Upper lobe of right lung (tissue), 1 donor: ENCODE results near the gene IPO9. TPM values are rescaled to one million over a fixed set of nuclear protein-coding genes. Genes with fewer than 3 reads are reported as not detected.
A peak's percentile ranks its signal among the peaks of the same experiment; 100 is the strongest.

Experiments
- ATAC-seq: fragments of 200-7000 bp; cut with Tn5 transposase; one replicate; pipeline ENCODE4 v1.9.1; 2020; ENCODE audit warnings: mild to moderate bottlenecking, moderate library complexity
- DNase-seq: peaks from one replicate; pipeline ENCODE4 v3.0.0-alpha.2; 2020
- H3K27ac ChIP-seq: fragments of 200-600 bp; one replicate; pipeline ENCODE4 v1.8.0; 2022
- H3K27me3 ChIP-seq: fragments of 200-600 bp; one replicate; pipeline ENCODE4 v1.8.0; 2022; ENCODE audit warnings: mild to moderate bottlenecking
- H3K36me3 ChIP-seq: fragments of 200-600 bp; one replicate; pipeline ENCODE4 v1.8.0; 2022
- H3K4me1 ChIP-seq: fragments of 200-600 bp; one replicate; pipeline ENCODE4 v1.8.0; 2022
- H3K4me3 ChIP-seq: fragments of 200-600 bp; one replicate; pipeline ENCODE4 v1.8.0; 2022; ENCODE audit warnings: mild to moderate bottlenecking
- H3K9me3 ChIP-seq: fragments of 200-600 bp; one replicate; pipeline ENCODE4 v1.8.0; 2022
- intact Hi-C: fragments of 100-400 bp; cut with DNase I; formaldehyde crosslinking; loops from one replicate; pipeline ENCODE4 v1.11.0; 2022
- total RNA-seq: library from RNA; stranded (reverse); fragmentation: NEBNext Ultra II Directional; extraction: Animal tissue kit (Norgen Biotek cat#: 25700); gene quantifications from one replicate; pipeline ENCODE4 v1.2.1, GENCODE V29; 2021
- TF ChIP-seq, protein P1 (sequence below): fragments of 200-600 bp; IDR thresholded peaks from one replicate; pipeline ENCODE4 v1.8.0; 2022; ENCODE audit warnings: antibody characterized with exemption
- donor health status: DM: no; HTN: yes; CAD: no; lungs with severe emphysema.

Gene IPO9
- total RNA-seq, 1 donor from 2014 or later, result 44.5 TPM

DNA sequence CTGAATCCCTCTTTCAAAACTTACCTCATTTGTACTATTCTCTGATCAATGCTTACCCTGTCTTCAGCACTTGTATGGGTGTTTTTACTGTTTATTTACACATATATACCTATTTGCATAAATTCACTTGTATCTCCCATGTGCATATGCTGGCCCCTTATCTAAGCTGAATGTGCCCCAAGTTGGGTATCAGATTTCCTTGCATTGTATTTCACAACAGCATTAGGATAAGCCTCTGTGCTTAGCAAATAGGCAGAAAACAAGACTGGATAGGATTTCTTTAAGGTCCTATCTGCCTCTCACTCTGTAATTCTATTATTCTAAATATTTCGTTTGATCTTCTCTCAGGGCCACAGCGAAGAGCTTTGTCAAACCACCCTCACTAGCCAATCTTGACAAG lies 45.9 kb upstream of the IPO9 start:
- Histone ChIP-seq H3K36me3 (peaks cover 56% of the 10 kb centered on the region), H3K27me3 (no peaks in the 10 kb centered on the region), H3K4me1 (peaks cover 13% of the 10 kb centered on the region), H3K27ac (no peak overlapping the region), H3K4me3 (no peak overlapping the region), H3K9me3 (no peaks in the 10 kb centered on the region)
- DNase-seq (no peak), ATAC-seq (no peak)
- TF ChIP-seq, protein P1, sequence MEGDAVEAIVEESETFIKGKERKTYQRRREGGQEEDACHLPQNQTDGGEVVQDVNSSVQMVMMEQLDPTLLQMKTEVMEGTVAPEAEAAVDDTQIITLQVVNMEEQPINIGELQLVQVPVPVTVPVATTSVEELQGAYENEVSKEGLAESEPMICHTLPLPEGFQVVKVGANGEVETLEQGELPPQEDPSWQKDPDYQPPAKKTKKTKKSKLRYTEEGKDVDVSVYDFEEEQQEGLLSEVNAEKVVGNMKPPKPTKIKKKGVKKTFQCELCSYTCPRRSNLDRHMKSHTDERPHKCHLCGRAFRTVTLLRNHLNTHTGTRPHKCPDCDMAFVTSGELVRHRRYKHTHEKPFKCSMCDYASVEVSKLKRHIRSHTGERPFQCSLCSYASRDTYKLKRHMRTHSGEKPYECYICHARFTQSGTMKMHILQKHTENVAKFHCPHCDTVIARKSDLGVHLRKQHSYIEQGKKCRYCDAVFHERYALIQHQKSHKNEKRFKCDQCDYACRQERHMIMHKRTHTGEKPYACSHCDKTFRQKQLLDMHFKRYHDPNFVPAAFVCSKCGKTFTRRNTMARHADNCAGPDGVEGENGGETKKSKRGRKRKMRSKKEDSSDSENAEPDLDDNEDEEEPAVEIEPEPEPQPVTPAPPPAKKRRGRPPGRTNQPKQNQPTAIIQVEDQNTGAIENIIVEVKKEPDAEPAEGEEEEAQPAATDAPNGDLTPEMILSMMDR, result no peak
- intact Hi-C loops, result no loop called here

DNA sequence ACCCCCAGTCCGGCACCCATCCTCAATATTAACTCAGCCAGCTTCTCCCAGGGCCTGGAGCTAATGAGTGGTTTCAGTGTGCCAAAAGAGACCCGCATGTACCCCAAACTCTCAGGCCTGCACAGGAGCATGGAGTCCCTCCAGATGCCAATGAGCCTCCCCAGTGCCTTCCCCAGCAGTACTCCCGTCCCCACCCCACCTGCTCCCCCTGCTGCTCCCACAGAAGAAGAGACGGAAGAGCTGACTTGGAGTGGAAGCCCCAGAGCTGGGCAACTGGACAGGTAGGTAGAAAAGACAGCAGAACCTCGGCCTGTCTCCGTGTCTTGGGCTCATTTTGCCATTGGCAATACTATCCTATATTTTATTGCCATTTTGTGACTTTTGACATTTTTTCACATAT lies 45.4 kb upstream of the IPO9 start:
- H3K9me3 ChIP-seq, result no peaks in the 10 kb centered on the region
- TF ChIP-seq, protein P1, result no peak
- peaks cover 56% of the 10 kb centered on the region for H3K36me3 ChIP-seq
- no peak overlapping the region for H3K27ac ChIP-seq
- H3K4me3 ChIP-seq, result no peak overlapping the region
- no peaks in the 10 kb centered on the region for H3K27me3 ChIP-seq
- H3K4me1 ChIP-seq, result peaks cover 9% of the 10 kb centered on the region
- DNase-seq (no peak), ATAC-seq (no peak)
- intact Hi-C loops, result no loop called here

DNA sequence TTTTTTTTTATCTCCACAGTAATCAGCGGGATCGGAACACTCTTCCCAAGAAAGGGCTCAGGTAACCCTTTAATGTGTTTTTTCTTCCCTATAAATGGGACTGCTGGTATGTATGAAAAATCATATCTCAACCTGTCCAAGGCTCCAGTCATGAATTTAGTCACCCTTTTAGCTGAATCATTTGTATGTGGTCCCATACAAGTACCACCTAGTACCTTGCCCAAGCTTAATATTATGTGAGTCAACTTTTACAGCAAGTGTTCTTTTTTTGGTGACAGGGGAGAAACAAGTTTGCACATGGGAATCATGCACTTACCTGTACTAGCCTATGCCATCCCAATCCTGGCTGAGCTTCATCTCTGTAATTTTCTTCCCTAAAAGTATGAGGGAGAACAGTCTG lies 43.7 kb upstream of the IPO9 start:
- Histone ChIP-seq H3K27me3 (no peaks in the 10 kb centered on the region), H3K4me3 (no peak overlapping the region), H3K9me3 (no peaks in the 10 kb centered on the region), H3K36me3 (peaks cover 56% of the 10 kb centered on the region), H3K4me1 (peaks cover 19% of the 10 kb centered on the region), H3K27ac (no peak overlapping the region)
- no peak for DNase-seq
- no peak for ATAC-seq
- intact Hi-C loops, result no loop called here
- TF ChIP-seq, protein P1, result no peak

DNA sequence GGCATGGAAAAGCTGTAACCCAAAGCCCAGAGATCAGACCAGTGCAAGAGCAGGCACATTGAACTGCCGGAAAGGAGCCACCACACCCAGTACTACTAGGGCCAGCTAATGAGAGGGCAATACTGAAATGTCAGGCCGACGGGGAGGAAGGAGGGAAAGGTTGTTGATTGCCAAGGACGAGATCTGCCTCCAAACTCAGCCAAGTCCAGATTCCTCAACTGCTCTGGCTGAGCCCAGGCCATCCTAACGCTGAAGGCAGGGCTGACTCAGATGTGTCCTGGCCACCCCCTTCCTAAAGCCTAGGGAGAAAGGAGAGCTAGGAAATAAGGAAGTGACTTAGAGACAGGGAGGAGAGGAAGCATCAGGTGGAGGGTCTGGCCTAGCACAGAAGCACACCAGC lies 42.1 kb upstream of the IPO9 start:
- Histone ChIP-seq H3K4me3 (no peak overlapping the region), H3K4me1 (peaks cover 34% of the 10 kb centered on the region), H3K27me3 (no peaks in the 10 kb centered on the region), H3K9me3 (no peaks in the 10 kb centered on the region), H3K27ac (peak overlapping the region; percentile 11), H3K36me3 (peaks cover 41% of the 10 kb centered on the region)
- TF ChIP-seq, protein P1, result no peak
- intact Hi-C loops, result no loop called here
- ATAC-seq (no peak), DNase-seq (no peak)

DNA sequence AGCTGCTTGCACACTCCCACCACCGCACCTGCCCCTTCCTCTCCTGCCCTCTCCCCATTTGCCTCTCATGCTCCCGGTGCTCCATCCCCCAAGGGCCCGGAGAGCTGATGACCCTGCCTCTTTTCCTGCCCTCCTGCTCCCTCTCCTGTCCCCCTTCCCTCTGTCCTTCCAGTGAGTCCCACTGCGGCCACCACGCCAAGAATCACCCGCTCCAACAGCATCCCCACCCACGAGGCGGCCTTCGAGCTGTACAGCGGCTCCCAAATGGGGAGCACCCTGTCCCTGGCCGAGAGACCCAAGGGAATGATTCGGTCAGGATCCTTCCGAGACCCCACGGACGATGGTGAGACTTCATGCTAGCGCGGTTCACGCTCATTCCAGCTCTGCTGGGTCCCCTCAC lies 40.7 kb upstream of the IPO9 start:
- DNase-seq (no peak), ATAC-seq (no peak)
- TF ChIP-seq, protein P1, result no peak
- Histone ChIP-seq H3K27me3 (no peaks in the 10 kb centered on the region), H3K9me3 (no peaks in the 10 kb centered on the region), H3K36me3 (peaks cover 26% of the 10 kb centered on the region), H3K4me3 (no peak overlapping the region), H3K4me1 (peaks cover 48% of the 10 kb centered on the region), H3K27ac (no peak overlapping the region)
- intact Hi-C loops, result no loop called here

DNA sequence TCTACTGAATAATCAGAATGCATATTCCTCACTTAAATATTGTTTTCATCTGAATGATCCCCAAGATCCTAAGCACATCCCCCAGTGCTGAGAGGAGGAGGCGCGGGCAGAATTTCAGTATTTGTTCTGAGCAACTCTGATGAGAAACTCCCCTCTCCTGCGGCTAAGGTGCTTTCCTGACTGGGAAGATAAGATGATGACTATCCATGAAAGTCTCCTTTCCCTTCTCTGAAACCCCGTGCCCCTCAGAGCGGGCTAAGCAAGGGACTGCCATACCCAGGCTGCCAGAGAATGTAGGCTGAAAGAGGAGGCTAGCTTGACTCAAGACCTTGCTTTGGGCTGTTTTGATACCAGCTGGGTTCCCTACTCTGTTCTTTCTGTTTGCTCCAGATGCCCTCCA lies 39.7 kb upstream of the IPO9 start:
- peaks cover 49% of the 10 kb centered on the region for H3K4me1 ChIP-seq
- H3K27ac ChIP-seq, result no peak overlapping the region
- DNase-seq, result no peak
- intact Hi-C loops, result no loop called here
- ATAC-seq, result no peak
- peaks cover 17% of the 10 kb centered on the region for H3K36me3 ChIP-seq
- no peaks in the 10 kb centered on the region for H3K9me3 ChIP-seq
- TF ChIP-seq, protein P1, result no peak
- no peaks in the 10 kb centered on the region for H3K27me3 ChIP-seq
- H3K4me3 ChIP-seq, result no peak overlapping the region
